Spleen (tissue), 7 donors: Measurements from ENCODE around the gene MAN1C1.

Experiments
- POLR2A ChIP-seq, 3 donors: fragments of 450-650 bp; IDR thresholded peaks; one replicate each; pipeline ENCODE4 v1.5.1; 2017; ENCODE audit warnings: antibody characterized with exemption in 3 of 3, mild to moderate bottlenecking in 1 of 3
- POLR2AphosphoS5 ChIP-seq, 3 donors: sonication (generic); formaldehyde crosslinking; IDR thresholded peaks; one replicate each; pipeline ENCODE4 v1.5.1; 2017; ENCODE audit warnings: antibody characterized with exemption in 3 of 3
- TF ChIP-seq, protein P1 (sequence below), 11 experiments: fragments of 200-600 bp in 7 of 11; fragments of 450-650 bp in 4 of 11; sonication (generic) in 4 of 11; IDR thresholded peaks in 8 of 11; conservative IDR thresholded peaks in 3 of 11; 1 replicate in 7 of 11; 2 replicates in 4 of 11; pipeline versions ENCODE4 v1.4.0 to v1.8.0; 2016 to 2021; ENCODE audit warnings: antibody characterized with exemption in 11 of 11, inconsistent platforms in 4 of 11, mild to moderate bottlenecking in 1 of 11
- donor health status: DM: no; HTN: no; CAD: no; lungs with moderate emphysema.
- donor health status: DM: no; HTN: no; CAD: no.
- donor health status: DM: no; HTN: no; CAD: no.

DNA sequence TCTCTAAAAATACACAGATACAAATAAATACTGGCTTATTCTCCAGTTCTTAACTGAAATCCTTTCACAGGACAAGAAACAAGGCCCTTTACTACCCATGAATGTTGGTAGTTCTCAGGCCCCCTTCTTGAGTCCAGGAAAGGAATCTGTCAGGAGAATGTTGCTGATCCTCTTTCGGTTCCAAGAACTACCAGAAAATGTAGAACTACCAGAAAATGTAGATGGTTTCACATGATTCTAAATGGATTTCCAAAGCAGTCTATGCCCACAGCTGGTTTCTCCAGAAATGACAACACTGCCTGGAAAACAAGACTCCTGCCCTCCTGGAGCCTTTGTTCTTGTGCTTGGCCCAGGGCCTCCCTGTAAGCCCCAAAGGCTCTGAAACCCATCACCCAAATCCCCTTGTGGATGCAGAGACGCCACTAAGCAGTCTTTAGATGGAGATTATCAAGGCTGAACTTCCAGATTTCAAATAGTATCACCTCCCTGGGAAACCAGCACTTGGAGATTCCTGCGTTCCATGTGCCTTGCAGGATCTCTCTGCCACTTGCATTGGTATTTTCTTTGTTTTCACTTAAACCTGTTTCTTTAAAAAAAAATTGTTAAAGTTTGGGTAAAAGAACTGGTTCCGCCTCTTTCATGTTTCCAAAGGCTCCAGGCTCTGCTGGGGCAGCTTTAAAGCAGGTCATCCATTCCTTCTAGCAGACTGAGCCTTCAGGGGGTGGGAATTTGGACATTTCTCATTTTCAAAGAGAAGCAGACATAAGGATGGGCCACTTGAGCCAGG, 53.4 kb downstream of the MAN1C1 start:
- TF ChIP-seq POLR2A (IDR thresholded peaks at IDR 0.05) (no peak), POLR2AphosphoS5 (IDR thresholded peaks at IDR 0.05) (no peak)
- TF ChIP-seq, protein P1, sequence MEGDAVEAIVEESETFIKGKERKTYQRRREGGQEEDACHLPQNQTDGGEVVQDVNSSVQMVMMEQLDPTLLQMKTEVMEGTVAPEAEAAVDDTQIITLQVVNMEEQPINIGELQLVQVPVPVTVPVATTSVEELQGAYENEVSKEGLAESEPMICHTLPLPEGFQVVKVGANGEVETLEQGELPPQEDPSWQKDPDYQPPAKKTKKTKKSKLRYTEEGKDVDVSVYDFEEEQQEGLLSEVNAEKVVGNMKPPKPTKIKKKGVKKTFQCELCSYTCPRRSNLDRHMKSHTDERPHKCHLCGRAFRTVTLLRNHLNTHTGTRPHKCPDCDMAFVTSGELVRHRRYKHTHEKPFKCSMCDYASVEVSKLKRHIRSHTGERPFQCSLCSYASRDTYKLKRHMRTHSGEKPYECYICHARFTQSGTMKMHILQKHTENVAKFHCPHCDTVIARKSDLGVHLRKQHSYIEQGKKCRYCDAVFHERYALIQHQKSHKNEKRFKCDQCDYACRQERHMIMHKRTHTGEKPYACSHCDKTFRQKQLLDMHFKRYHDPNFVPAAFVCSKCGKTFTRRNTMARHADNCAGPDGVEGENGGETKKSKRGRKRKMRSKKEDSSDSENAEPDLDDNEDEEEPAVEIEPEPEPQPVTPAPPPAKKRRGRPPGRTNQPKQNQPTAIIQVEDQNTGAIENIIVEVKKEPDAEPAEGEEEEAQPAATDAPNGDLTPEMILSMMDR (IDR thresholded peaks at IDR 0.05 in 8 of 11, conservative IDR thresholded peaks at IDR 0.05 in 3 of 11), result no peak
